SW480 (cell line): Measurements from ENCODE around the gene CFAP61.

Experiments used
- DNase-seq: peaks from one replicate; pipeline ENCODE4 v3.0.0-alpha.2; 2016; ENCODE audit warnings: low spot score

The CFAP61 gene

GRCh38 chr20:20277894-20278335, 225.6 kb downstream of the CFAP61 start:
- no peak for DNase-seq

DNA sequence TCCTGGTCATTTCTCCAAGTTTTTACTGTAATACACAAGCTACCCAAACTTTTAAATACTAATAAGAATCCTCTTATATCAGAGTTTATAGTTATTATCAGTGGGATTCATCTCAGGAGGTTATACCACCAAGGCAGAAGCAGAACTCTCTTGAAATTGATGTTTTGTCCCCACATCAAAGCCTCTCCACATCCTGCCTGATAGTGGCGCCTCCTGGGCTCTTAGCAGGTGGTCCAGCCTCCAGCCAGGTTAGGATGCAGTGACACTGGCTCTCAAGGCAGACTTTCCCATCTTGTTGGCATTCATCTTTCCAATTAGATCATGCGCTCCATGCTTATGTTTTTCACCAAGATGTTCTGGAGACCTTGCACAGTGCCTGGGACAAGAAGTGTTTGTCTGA, 233.7 kb downstream of the CFAP61 start:
- DNase-seq: no peak

DNA sequence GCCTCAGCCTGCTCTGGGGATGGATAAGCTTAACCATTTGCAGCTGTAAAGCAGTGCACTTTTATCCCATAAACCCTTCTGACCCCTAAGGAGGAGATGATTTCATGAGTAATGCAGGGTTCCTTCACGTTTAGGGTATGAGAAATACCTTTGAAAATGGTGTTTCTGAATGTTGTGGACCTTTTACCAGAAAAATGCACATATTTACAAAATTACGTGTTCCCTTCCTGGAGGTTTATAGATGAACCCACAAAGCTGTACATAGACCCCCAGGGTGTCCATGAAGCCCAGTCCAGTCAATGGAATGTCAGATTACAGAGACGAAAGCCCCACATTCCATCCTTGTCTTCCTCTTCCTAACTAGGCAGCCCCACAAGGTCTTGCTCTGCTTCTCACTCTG, 237.0 kb downstream of the CFAP61 start:
- no peak for DNase-seq

GRCh38 chr20:20292472-20292871, 240.1 kb downstream of the CFAP61 start:
- DNase-seq: no peak

DNA sequence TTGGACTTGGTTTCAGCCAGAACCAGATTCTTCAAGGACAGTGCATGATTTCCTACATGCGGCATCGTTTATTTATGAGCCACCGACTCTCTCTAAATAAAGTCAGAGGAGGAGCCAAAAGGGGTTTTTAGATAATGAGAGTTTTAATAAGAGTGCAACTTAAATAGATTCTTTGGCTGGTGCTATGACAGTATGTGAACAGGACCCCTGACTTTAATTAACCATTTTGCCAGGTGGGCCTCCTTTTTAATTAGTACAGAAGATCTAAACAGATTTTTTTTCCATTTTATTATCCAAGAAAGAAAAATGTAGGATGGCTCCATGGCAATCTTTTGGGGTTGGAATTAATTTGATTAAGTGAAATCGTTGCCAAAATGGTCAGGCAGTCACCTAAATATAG, 240.8 kb downstream of the CFAP61 start:
- DNase-seq: no peak

DNA sequence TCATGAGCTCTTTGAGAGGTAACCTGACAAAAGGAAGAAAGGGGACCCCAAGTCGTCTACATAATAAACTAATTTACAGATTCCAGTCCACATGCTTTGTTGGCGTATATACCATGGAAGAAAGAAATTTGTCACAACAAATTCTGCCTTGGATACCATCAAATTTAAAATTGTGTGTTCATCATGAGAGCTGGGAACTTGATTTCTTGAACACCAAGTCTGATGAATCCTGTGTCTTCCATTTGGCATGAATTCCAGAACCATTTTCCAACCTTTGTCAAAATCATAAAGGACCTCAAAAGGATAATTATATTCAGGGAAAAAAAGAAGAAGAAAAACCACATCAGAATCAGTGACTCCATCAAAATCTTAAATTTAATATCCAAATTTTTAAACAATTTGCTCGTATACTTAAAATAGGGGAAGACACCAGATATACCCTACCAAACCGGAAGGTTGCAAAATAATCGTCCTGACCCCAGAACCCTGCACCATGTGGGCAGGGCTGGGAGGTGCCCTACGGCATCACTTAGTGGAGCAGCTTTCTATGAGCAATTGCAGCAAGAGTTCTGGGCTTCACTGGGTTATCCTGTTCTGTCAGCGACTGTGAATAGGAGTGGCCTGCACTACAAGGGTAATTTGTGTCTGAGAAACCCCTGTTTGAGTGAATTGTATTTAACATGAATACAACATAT, 241.5 kb downstream of the CFAP61 start:
- DNase-seq: no peak

DNA sequence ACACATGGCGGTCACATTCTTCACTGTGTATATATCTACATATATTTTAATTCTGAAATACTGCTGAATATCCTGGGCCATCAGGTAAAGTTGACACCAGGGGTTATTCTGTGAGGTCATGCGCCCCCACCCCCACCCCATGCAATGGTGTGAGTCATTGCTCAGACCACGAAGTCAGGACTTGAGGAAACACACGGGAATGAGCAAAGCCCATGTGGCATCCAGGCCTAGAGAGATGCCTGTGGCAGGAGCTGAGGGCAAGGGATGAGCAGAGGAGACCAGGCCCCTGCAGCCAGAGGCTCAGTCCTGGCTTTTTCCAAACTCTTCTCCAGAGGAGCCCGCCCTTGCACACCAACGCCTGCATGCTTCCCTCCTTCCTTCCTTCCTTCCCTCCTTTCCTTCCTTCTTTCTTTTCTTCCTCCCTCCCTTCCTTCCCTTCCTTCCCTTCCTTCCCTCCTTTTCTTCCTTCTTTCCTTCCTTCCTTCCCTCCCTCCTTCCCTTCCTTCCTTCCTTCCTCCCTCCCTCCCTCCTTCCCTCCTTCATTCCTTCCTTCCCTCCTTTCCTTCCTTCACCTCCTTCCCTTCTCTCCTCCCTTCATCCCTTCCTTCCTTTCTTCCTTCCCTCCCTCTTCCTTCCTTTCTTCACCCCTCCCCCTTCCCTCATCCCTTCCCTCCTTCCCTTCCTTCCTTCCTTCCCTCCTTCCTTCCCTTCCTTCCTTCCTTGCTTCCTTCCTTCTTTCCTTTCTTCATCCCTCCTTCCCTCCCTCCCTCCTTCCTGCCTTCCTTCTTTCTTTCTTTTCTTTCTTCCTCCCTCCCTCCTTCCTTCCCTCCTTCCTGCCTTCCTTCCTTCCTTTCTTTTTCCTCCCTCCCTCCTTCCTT, 243.5 kb downstream of the CFAP61 start:
- DNase-seq: peak; percentile 18

- DNase-seq: no peak
Measured at GRCh38 chr20:20297181-20297580, 244.8 kb downstream of the CFAP61 start.

- no peak for DNase-seq
Measured at GRCh38 chr20:20297752-20298151, 245.4 kb downstream of the CFAP61 start.

GRCh38 chr20:20299904-20300303, 247.6 kb downstream of the CFAP61 start:
- DNase-seq: no peak

DNA sequence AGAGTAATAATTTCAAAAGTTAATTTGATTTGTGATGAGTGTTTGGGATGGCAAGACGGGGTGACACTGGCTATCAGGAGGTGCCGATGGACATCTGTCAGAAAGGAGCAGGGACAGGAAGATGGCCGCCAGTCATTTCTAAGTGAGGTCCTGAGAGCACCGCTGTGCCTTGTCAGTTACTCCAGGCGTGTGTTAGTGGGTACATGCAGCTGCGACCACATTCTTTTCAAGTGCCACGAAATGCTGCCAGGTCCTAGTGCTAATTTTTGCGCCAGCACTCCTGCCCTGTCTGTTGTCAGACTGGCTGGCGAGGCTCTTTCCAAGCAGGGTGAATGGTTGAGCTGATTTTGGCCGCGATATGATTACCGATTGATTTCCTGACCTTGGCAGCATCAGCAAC, 251.0 kb downstream of the CFAP61 start:
- no peak for DNase-seq

- no peak for DNase-seq
Measured at GRCh38 chr20:20303742-20304141, 251.4 kb downstream of the CFAP61 start.

DNA sequence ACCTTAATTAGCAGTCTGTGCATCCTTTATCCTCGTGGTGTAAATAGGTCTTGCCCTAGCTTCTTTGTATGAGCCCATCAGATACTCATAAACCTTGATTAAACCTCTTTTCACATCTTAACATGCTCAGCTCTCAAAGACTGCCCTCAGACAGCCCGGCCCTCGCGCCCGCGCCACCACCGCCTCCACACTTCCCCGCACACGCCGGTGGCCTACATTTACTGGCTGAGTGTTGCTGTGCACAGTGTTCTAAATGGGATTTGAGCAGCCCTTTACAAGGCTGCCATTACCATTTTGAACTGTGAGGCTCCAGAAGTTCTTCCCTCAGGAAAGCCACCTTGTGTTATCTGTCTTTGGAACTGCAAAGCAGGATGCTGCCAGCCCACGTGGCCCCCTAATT, 252.6 kb downstream of the CFAP61 start:
- DNase-seq: no peak

DNA sequence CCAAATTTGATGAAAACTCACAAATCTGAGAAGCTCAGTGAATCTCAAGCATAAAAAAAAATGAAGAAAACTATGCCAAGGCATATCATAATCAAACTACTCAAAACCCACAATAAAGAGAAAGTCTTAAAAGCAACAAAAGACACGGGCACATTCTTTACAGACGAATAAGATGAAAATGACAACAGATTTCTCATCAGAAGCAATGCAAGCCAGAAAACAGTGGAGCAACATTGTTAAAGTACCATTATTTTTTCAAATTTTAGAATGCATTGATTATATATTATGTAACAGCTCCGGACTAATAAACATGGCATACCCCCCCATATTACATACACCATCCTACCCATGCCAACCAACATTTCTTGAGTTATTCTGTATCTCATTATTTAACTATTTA, 260.2 kb downstream of the CFAP61 start:
- no peak for DNase-seq

DNA sequence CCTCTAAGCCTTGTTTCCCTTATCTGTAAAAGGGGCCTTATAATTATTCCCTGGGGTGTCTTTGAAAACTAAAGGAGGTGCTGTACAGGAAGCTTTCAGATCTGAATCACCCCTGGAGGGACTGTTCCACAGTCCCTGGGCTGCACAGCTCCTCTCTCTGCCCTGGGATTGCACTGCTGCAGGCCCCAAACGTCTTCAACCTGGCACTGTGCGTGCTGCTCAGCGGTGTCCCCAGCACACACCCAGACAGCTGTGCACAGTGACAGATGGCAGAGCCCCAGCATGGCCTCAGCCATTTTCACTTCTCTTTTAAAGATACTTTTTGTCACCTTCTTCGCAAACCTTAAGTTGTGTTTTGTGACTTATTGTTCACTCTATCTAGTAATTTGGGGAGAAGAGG, 264.9 kb downstream of the CFAP61 start:
- no peak for DNase-seq

DNA sequence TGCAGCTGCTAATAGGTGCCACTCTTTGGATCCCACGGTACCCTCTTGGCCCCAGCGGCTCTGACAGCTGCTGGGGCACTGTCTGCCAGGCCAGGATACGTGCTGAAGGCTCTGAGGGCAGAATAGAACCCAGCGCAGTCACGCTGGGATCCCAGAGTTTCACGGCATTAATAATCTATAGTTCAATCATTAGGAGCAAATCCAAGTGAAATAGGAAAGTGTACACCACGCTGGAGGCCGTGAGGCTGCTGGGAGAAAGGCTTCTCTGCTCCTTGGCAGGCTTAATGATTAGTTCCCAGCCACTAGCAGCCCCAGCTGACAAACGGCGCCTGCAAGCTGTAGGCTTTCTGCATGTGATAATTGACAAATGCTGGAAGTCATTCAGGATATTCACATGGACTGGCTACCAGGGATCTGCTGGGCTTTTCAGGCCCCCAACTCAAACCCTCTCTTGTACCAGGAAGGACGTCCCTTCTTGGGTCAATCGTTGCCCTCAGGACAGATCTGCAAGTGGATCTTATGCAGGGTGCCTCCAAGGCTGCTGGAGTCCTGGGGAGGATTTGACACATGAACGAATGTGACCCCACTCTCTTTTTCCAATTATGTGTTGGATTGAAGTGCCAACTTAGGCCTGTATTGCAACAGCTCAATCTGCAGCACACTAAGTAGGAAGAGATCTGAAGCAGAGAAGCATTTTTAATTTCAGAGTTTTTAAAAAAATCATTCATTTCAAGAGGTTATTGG, 265.5 kb downstream of the CFAP61 start:
- DNase-seq: no peak

- DNase-seq: no peak
Measured at GRCh38 chr20:20318365-20319161, 266.2 kb downstream of the CFAP61 start.

- no peak for DNase-seq
Measured at GRCh38 chr20:20321134-20321533, 268.8 kb downstream of the CFAP61 start.

DNA sequence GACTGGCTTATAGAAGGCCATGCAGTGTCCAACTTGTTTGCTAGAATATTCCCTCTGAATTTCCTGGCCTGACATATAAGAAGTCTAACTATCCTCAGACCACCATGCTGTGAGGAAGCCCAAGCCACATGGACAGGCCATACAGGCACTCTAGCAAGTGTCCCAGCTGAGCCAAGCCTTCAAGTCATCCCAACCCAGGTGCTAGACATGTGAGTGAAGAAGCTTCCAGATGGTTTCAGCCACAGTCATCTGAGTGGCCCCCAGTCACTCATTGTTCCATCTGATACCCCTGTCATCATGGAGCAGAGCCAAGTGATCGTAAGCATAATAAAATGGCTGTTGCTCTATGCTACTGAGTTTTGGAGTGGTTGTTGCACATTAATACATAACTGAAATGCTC, 269.6 kb downstream of the CFAP61 start:
- DNase-seq: no peak

- DNase-seq: no peak
Measured at GRCh38 chr20:20322912-20323311, 270.6 kb downstream of the CFAP61 start.

DNA sequence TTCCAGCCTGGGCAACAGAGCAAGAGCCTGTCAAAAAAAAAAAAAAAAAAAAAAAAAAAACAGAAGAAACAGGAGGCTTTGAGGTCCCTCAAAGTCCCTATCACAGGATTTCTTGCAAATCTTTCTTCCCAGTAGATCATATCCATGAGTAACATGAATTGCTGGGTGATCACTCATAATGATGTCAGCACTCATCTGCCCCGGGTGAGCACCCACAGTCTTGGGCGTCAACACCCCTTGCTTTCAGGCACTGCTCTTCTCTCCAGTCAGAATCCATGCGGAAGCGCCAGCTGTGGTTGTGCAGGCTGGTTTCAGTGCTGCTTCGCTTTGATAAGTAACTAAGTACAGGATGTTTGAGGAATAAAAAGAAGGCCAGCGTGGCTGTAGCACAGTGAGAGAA, 275.4 kb downstream of the CFAP61 start:
- no peak for DNase-seq

- DNase-seq: no peak
Measured at GRCh38 chr20:20329564-20329963, 277.2 kb downstream of the CFAP61 start.
